Fibroblast of pulmonary artery (primary cell): Measurements from ENCODE around the gene AKAP6.

Experiments used
- DNase-seq: peaks from one replicate; pipeline ENCODE4 v3.0.0-alpha.2; 2010; ENCODE audit warnings: low read depth
- H3K4me3 ChIP-seq: replicated peaks from 2 replicates; pipeline ENCODE4 v1.5.1; 2011; ENCODE audit warnings: low read depth, mild to moderate bottlenecking, control low read depth, low read length, moderate library complexity
- CTCF ChIP-seq: IDR thresholded peaks from 2 replicates; pipeline ENCODE4 v1.5.1; 2011; ENCODE audit warnings: mild to moderate bottlenecking, control low read depth, low read length, inconsistent platforms; ENCODE audit errors: missing control alignments

Gene AKAP6

GRCh38 chr14:32820181-32820580 is 491.1 kb downstream of the AKAP6 start:
- H3K4me3 ChIP-seq, result no peak overlapping the region
- no peak for DNase-seq
- no peak for TF ChIP-seq CTCF

GRCh38 chr14:32820682-32821081 is 491.6 kb downstream of the AKAP6 start:
- no peak for DNase-seq
- TF ChIP-seq CTCF, result no peak
- no peak overlapping the region for H3K4me3 ChIP-seq

- no peak overlapping the region for H3K4me3 ChIP-seq
- no peak for DNase-seq
- no peak for TF ChIP-seq CTCF
Observed at GRCh38 chr14:32821964-32822653, 493.0 kb downstream of the AKAP6 start.

- DNase-seq, result no peak
- TF ChIP-seq CTCF, result no peak
- no peak overlapping the region for H3K4me3 ChIP-seq
Observed at GRCh38 chr14:32823706-32824105, 494.6 kb downstream of the AKAP6 start.

GRCh38 chr14:32824195-32824594 is 495.1 kb downstream of the AKAP6 start:
- no peak for TF ChIP-seq CTCF
- DNase-seq, result no peak
- no peak overlapping the region for H3K4me3 ChIP-seq

GRCh38 chr14:32825058-32825457 is 496.0 kb downstream of the AKAP6 start:
- TF ChIP-seq CTCF, result no peak
- DNase-seq, result no peak
- no peak overlapping the region for H3K4me3 ChIP-seq

- peak; percentile 45 for DNase-seq
- no peak overlapping the region for H3K4me3 ChIP-seq
- TF ChIP-seq CTCF, result peak; percentile 20
Observed at GRCh38 chr14:32826404-32827082, 497.4 kb downstream of the AKAP6 start.
